Transverse colon (tissue), 4 donors: Measurements from ENCODE around the gene IL13RA2. TPM values are rescaled to one million over a fixed set of nuclear protein-coding genes. Genes with fewer than 3 reads are reported as not detected.

Experiments used
- DNase-seq: peaks from one replicate; pipeline ENCODE4 v3.0.0-alpha.2; 2019
- H3K27ac ChIP-seq, 4 donors: fragments of 200-600 bp; sonication (generic); 2 replicates each; pipeline ENCODE4 v1.5.1; 2016 to 2018; ENCODE audit warnings: inconsistent platforms in 4 of 4
- H3K27me3 ChIP-seq: fragments of 200-600 bp; sonication (generic); 2 replicates; pipeline ENCODE4 v1.5.1; 2017; ENCODE audit warnings: inconsistent platforms
- H3K36me3 ChIP-seq, 4 donors: fragments of 200-600 bp; sonication (generic); 2 replicates each; pipeline ENCODE4 v1.5.1; 2017 to 2019; ENCODE audit warnings: inconsistent platforms in 4 of 4
- H3K4me1 ChIP-seq, 4 donors: fragments of 200-600 bp; sonication (generic); 2 replicates each; pipeline ENCODE4 v1.5.1; 2017 to 2020; ENCODE audit warnings: inconsistent platforms in 4 of 4
- H3K4me3 ChIP-seq, 4 donors: fragments of 200-600 bp; sonication (generic); 1 replicate in 1 of 4; 2 replicates in 3 of 4; pipeline versions ENCODE4 v1.5.1 to v1.6.1; 2017 to 2019; ENCODE audit warnings: inconsistent platforms in 4 of 4
- H3K9me3 ChIP-seq, 2 donors: fragments of 200-600 bp; sonication (generic); 2 replicates each; pipeline ENCODE4 v1.5.1; 2017 to 2019; ENCODE audit warnings: inconsistent platforms in 2 of 2
- EP300 ChIP-seq: sonication (generic); formaldehyde crosslinking; IDR thresholded peaks from one replicate; pipeline ENCODE4 v1.6.1; 2017; ENCODE audit warnings: antibody characterized with exemption, low read depth
- POLR2A ChIP-seq: fragments of 450-650 bp; IDR thresholded peaks from one replicate; pipeline ENCODE4 v1.6.1; 2016; ENCODE audit warnings: antibody characterized with exemption, mild to moderate bottlenecking, moderate library complexity
- POLR2AphosphoS5 ChIP-seq, 3 donors: sonication (generic); formaldehyde crosslinking; IDR thresholded peaks; one replicate each; pipeline ENCODE4 v1.6.1; 2016; ENCODE audit warnings: antibody characterized with exemption in 3 of 3
- WGBS, 2 donors: methylation state at CpG; one replicate each; pipeline ENCODE4 v1.1.5; 2018; ENCODE audit warnings: low coverage in 1 of 2; 5-methylcytosine and 5-hydroxymethylcytosine counted together
- in situ Hi-C, 4 donors: fragments of 200-750 bp; cut with MboI; loops; one replicate each; pipeline versions ENCODE4 v1.15.0 to v1.15.1; 2017; ENCODE audit warnings: low sequenced_read_pairs in 3 of 4, low pct_ligation_motif_present in 1 of 4, low pct_unique_long_range_greater_than_20kb in 1 of 4
- intact Hi-C: fragments of 100-400 bp; cut with DNase I; formaldehyde crosslinking; loops from one replicate; pipeline ENCODE4 v1.15.1; 2023; ENCODE audit warnings: low total_unique reads
- total RNA-seq, 4 donors: library from RNA; depleted of rRNA; stranded (reverse); fragments of >200 nt; gene quantifications; one replicate each; pipeline ENCODE4 v1.1.0, GENCODE V29; 2016
- TF ChIP-seq, protein P1 (sequence below), 5 experiments: fragments of 200-600 bp in 3 of 5; fragments of 450-650 bp in 2 of 5; sonication (generic) in 3 of 5; IDR thresholded peaks; 1 replicate in 2 of 5; 2 replicates in 3 of 5; pipeline ENCODE4 v1.5.1; 2016 to 2017; ENCODE audit warnings: antibody characterized with exemption in 5 of 5, inconsistent platforms in 3 of 5, mild to moderate bottlenecking in 2 of 5, moderate library complexity in 1 of 5

Gene IL13RA2
- total RNA-seq, 4 donors from 2014 or later, result not detected

DNA sequence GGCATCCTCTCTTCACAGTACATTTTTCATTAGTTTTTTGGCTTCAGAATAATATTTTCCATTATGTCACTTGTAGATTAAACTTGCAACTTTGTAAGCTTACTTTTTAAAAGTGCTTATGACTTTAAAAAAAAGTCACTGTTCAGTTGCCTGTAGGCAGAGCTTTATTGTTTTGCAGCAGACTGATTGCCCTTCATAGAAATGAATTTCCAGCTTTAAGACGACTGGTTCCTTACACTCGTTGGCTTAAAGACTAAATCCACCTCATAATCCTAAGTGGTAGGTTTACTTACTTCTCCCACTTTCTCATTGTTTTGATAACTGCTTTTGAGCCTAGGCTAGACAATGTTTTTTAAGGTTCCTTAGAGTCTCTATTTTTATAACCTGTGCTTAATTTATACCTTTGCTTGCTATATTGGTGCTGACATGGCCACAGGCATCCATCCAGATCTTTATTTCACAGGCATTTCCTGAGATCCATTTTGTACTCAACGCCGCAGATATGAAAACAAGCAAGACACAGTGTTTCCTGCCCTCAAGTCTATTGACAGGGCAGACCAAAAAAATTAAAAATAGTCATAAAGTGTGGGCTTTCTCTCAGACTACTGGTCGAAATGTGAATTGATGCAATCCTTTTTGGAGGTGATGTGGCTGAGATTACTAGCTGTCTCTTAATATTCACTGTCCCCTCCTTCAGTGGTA, 12.6 kb upstream of the IL13RA2 start:
- WGBS, 2 donors, result 0 to 34% methylated on average over 1 to 5 of the region's 5 CpGs
- in situ Hi-C loops (no loop called here), intact Hi-C loops (no loop called here)
- TF ChIP-seq POLR2A, result no peak
- TF ChIP-seq, protein P1, sequence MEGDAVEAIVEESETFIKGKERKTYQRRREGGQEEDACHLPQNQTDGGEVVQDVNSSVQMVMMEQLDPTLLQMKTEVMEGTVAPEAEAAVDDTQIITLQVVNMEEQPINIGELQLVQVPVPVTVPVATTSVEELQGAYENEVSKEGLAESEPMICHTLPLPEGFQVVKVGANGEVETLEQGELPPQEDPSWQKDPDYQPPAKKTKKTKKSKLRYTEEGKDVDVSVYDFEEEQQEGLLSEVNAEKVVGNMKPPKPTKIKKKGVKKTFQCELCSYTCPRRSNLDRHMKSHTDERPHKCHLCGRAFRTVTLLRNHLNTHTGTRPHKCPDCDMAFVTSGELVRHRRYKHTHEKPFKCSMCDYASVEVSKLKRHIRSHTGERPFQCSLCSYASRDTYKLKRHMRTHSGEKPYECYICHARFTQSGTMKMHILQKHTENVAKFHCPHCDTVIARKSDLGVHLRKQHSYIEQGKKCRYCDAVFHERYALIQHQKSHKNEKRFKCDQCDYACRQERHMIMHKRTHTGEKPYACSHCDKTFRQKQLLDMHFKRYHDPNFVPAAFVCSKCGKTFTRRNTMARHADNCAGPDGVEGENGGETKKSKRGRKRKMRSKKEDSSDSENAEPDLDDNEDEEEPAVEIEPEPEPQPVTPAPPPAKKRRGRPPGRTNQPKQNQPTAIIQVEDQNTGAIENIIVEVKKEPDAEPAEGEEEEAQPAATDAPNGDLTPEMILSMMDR (IDR thresholded peaks at IDR 0.05), result peak in 1 of 5 experiments; percentile 10
- peak overlapping the region; percentile 44 to 72 (median 65) for H3K27ac ChIP-seq
- H3K4me1 ChIP-seq, result no peaks in the 10 kb centered on the region
- H3K9me3 ChIP-seq, result no peaks in the 10 kb centered on the region
- no peak for DNase-seq
- no peaks in the 10 kb centered on the region for H3K36me3 ChIP-seq
- H3K27me3 ChIP-seq, result no peaks in the 10 kb centered on the region
- H3K4me3 ChIP-seq, result no peak overlapping the region

DNA sequence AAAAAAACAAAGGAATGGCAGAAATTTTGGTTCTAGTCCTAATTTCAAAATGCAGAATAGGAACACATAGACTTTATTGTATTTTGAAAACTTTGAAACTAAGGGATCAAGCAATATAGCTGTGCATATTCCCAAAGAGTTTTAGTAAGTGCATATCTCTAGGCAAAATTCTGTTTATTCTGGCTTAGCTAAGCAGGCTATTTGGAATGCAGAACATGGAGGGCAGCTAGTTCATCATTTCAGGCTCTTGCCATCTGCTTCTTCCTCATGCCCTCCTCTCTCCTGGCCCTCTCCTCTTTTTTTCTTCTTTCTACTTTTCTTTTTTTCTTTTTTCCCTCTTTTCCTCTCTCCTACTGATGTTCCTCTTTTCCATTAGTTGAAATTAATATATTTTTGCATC, 12.0 kb upstream of the IL13RA2 start:
- no peaks in the 10 kb centered on the region for H3K9me3 ChIP-seq
- H3K4me3 ChIP-seq, result no peak overlapping the region
- TF ChIP-seq EP300 (no peak), POLR2AphosphoS5 (IDR thresholded peaks at IDR 0.05) (no peak), POLR2A (no peak)
- TF ChIP-seq, protein P1 (IDR thresholded peaks at IDR 0.05), result no peak
- no peak for DNase-seq
- in situ Hi-C loops (no loop called here), intact Hi-C loops (no loop called here)
- H3K27ac ChIP-seq, result peak overlapping the region in 3 of 4 donors; percentile 63 to 72 (median 67)
- no peaks in the 10 kb centered on the region for H3K4me1 ChIP-seq
- no peaks in the 10 kb centered on the region for H3K27me3 ChIP-seq
- no peaks in the 10 kb centered on the region for H3K36me3 ChIP-seq

DNA sequence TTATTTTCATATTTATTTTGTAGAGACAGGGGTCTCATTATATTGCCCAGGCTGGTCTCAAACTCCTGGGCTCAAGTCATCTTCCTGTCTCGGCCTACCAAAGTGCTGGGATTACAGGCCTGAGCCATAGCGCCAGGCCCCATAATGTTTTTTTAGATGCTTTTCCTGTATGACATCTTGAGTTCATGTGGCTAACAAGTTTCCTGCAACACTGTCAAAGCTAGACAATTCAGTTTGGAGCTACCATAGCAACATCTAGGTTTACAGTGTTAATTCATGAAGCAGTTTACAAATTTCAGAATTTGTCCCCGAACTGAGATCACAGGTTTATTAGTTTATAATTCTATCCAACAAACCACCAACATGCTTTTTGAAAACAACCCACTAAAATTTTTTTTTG, 6.4 kb upstream of the IL13RA2 start:
- intact Hi-C loops (no loop called here), in situ Hi-C loops (no loop called here)
- no peak overlapping the region for H3K27ac ChIP-seq
- WGBS, 2 donors, result 60 to 89% methylated on average over 1 to 3 of the region's 3 CpGs
- no peaks in the 10 kb centered on the region for H3K9me3 ChIP-seq
- H3K27me3 ChIP-seq, result no peaks in the 10 kb centered on the region
- no peak for DNase-seq
- TF ChIP-seq, protein P1 (IDR thresholded peaks at IDR 0.05), result no peak
- TF ChIP-seq POLR2A, result no peak
- TF ChIP-seq EP300, result no peak
- no peak for TF ChIP-seq POLR2AphosphoS5 (IDR thresholded peaks at IDR 0.05)
- H3K4me3 ChIP-seq, result no peak overlapping the region
- H3K4me1 ChIP-seq, result peaks cover 0 to 4% (median 0%) of the 10 kb centered on the region in 4 donors
- H3K36me3 ChIP-seq, result no peaks in the 10 kb centered on the region

DNA sequence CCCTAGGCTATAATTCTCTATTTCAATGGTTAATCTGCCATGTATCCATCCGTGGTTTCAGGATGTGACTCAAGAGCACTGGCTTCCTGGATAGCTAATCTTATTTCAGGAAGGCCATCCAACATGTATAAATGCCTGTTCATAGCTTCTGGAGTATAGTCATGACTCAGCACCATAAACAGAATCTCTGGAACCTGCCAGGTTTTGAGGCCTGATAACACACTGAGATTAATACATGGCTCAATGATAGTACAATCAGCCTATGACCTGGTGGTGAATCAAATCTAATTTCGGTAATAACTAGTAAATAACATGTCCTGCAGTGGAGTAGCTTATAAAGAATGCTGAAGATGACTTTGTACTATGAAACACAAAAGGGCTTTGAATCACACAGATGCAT, 5.7 kb upstream of the IL13RA2 start:
- Histone ChIP-seq H3K27me3 (no peaks in the 10 kb centered on the region), H3K4me3 (no peak overlapping the region), H3K27ac (no peak overlapping the region), H3K9me3 (no peaks in the 10 kb centered on the region), H3K36me3 (no peaks in the 10 kb centered on the region), H3K4me1 (peaks cover 0 to 4% (median 0%) of the 10 kb centered on the region in 4 donors)
- no peak for DNase-seq
- TF ChIP-seq POLR2AphosphoS5 (IDR thresholded peaks at IDR 0.05), result no peak
- TF ChIP-seq POLR2A, result no peak
- TF ChIP-seq, protein P1 (IDR thresholded peaks at IDR 0.05), result no peak
- TF ChIP-seq EP300, result no peak
- in situ Hi-C loops (no loop called here), intact Hi-C loops (no loop called here)
- 18 to 33% methylated on average over 1 to 2 of the region's 2 CpGs for WGBS, 2 donors
